ENCODE data around the gene ACKR2.

ACKR2 gene

GRCh38 chr3:42894698-42895579 lies 85.7 kb downstream of the ACKR2 start:
- no peak for DNase-seq

GRCh38 chr3:42895580-42895868 lies 86.3 kb downstream of the ACKR2 start:
- DNase-seq: no peak

GRCh38 chr3:42898896-42899675 lies 89.8 kb downstream of the ACKR2 start:
- DNase-seq: no peak

- DNase-seq: no peak
Measured at GRCh38 chr3:42900226-42901072, 91.2 kb downstream of the ACKR2 start.

GRCh38 chr3:42901073-42901415 lies 91.8 kb downstream of the ACKR2 start:
- DNase-seq: peak; percentile 51

- no peak for DNase-seq
Measured at GRCh38 chr3:42902257-42902656, 93.0 kb downstream of the ACKR2 start.

- DNase-seq: no peak
Measured at GRCh38 chr3:42904076-42904475, 94.8 kb downstream of the ACKR2 start.

- no peak for DNase-seq
Measured at GRCh38 chr3:42905740-42906069, 96.5 kb downstream of the ACKR2 start.

GRCh38 chr3:42906070-42906847 lies 97.0 kb downstream of the ACKR2 start, which contains the start of gene ZNF662:
TSS of gene ZNF662 (plus strand) at chr3:42906142. CDS start at chr3:42908115, 1,973 bp downstream.
- no peak for DNase-seq

GRCh38 chr3:42906848-42907183 lies 97.6 kb downstream of the ACKR2 start:
- DNase-seq: no peak

GRCh38 chr3:42908675-42909074 lies 99.4 kb downstream of the ACKR2 start:
- no peak for DNase-seq

GRCh38 chr3:42911551-42911950 lies 102.3 kb downstream of the ACKR2 start:
- no peak for DNase-seq

GRCh38 chr3:42914771-42915515 lies 105.7 kb downstream of the ACKR2 start:
- DNase-seq: no peak
